Measurements from ENCODE around the gene CSTF3. TPM values are rescaled to one million over a fixed set of nuclear protein-coding genes. Genes with fewer than 3 reads are reported as not detected.

The CSTF3 gene
- total and polyA plus RNA-seq, 2 of the 4 experiments (the other 2 are of a cell fraction), result 14.5 to 23.4 TPM

DNA sequence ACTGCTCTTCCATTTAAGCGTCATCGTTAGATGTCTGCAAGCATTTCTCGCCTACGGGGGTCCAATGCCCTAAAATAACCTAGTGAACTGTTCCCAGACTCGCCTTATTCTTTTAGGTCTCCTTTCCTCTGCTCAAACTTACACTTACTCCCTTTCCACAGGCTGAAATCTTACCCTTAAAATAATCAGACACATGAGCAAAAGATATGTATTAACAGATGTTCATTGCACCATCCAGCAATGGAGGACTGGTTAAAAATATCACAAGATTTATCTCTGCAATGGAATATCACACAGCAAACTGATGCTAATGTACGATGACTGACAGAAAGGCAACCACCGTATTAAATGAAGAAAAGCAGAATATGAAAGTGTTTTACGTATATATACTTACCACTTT is 1.6 kb upstream of the CSTF3 start:
- dilution Hi-C loops (cut with HindIII; ENCODE audit: low sequenced_read_pairs, unreplicated experiment) (no loop called here), in situ Hi-C loops (cut with MboI; ENCODE audit: low sequenced_read_pairs) (no loop called here), intact Hi-C loops (cut with micrococcal nuclease) (no loop called here)
- DNase-seq (no peak), ATAC-seq (ENCODE audit: low read depth) (no peak)
- ChIA-PET CTCF (no interaction called here), POLR2A (ENCODE audit: unreplicated experiment) (no interaction called here)
- H4K20me1 ChIP-seq (ENCODE audit: insufficient read depth, low read length), result peaks cover 23% of the 10 kb centered on the region
- H3K56ac ChIP-seq (ENCODE audit: extremely low read depth, insufficient read depth, low read length), result no peak overlapping the region
- no peak overlapping the region for H2AK5ac ChIP-seq (ENCODE audit: low read depth, low read length)
- no peaks in the 10 kb centered on the region for H3K9me3 ChIP-seq (ENCODE audit: control insufficient read depth, insufficient read depth, low read length)
- no peak overlapping the region for H2BK20ac ChIP-seq (ENCODE audit: low read depth, low read length)
- H3K36me3 ChIP-seq (ENCODE audit: control insufficient read depth, insufficient read depth, low read length), result no peaks in the 10 kb centered on the region
- H2AK9ac ChIP-seq (replicated peaks; ENCODE audit: low read depth, low read length, poor library complexity), result no peak overlapping the region
- H2AFZ ChIP-seq (replicated peaks; ENCODE audit: low read length, poor library complexity), result no peak overlapping the region
- no peak overlapping the region for H2BK5ac ChIP-seq (ENCODE audit: low read depth, low read length, poor library complexity, severe bottlenecking)
- H3K27me3 ChIP-seq (ENCODE audit: control insufficient read depth, insufficient read depth, low read length), result no peaks in the 10 kb centered on the region
- H4K91ac ChIP-seq (ENCODE audit: insufficient read depth, low read depth, low read length), result no peak overlapping the region
- no peak overlapping the region for H4K8ac ChIP-seq (ENCODE audit: low read depth in 2 of 2, low read length in 2 of 2)
- H3K9ac ChIP-seq (ENCODE audit: low read depth, low read length), result no peak overlapping the region
- WGBS, 2 experiments (ENCODE audit: extremely low coverage in 2 of 2, insufficient read length in 1 of 2), result no CpG with 5 or more reads among the region's 8 CpGs
- peaks cover 6% of the 10 kb centered on the region for H3K4me1 ChIP-seq (ENCODE audit: control insufficient read depth, insufficient read depth, low read length)
- H3K4me3 ChIP-seq (ENCODE audit: insufficient read depth, low read depth, low read length), result no peak overlapping the region
- no peak overlapping the region for H3K4ac ChIP-seq (ENCODE audit: low read depth, low read length)
- H3K18ac ChIP-seq (ENCODE audit: low read depth, low read length), result no peak overlapping the region
- H2BK120ac ChIP-seq (ENCODE audit: low read depth, low read length), result no peak overlapping the region
- no peak overlapping the region for H3K23ac ChIP-seq (ENCODE audit: low read depth, low read length)
- peaks cover 6 to 19% of the 10 kb centered on the region in 2 experiments; a peak in 3 of 4 replicates for H3K79me1 ChIP-seq (ENCODE audit: low read depth in 1 of 2, low read length in 2 of 2)
- H4K5ac ChIP-seq (ENCODE audit: low read depth, low read length), result no peak overlapping the region
- H3K14ac ChIP-seq (replicated peaks; ENCODE audit: low read depth, low read length), result no peak overlapping the region
- no peak overlapping the region for H2BK15ac ChIP-seq (ENCODE audit: low read depth, low read length)
- no TSS peak for BruUV-seq (replicated peaks)
- peaks cover 5% of the 10 kb centered on the region; the same call in 1 of the 2 replicates for H3K9me1 ChIP-seq (ENCODE audit: insufficient read depth, low read length)
- no peak overlapping the region for H3K4me2 ChIP-seq (ENCODE audit: low read depth, low read length)
- H3K27ac ChIP-seq (ENCODE audit: insufficient read depth, low read length), result no peak overlapping the region
- TF ChIP-seq MAZ (IDR thresholded peaks at IDR 0.05; ENCODE audit: borderline replicate concordance, low read depth, low read length), result no peak
- TF ChIP-seq RFX5 (IDR thresholded peaks at IDR 0.05; ENCODE audit: low read depth, low read length), result no peak
- TF ChIP-seq MAFK (IDR thresholded peaks at IDR 0.05; ENCODE audit: low read depth, low read length), result no peak
- TF ChIP-seq, protein P1, sequence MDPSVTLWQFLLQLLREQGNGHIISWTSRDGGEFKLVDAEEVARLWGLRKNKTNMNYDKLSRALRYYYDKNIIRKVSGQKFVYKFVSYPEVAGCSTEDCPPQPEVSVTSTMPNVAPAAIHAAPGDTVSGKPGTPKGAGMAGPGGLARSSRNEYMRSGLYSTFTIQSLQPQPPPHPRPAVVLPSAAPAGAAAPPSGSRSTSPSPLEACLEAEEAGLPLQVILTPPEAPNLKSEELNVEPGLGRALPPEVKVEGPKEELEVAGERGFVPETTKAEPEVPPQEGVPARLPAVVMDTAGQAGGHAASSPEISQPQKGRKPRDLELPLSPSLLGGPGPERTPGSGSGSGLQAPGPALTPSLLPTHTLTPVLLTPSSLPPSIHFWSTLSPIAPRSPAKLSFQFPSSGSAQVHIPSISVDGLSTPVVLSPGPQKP (IDR thresholded peaks at IDR 0.05; ENCODE audit: borderline replicate concordance, low read depth, low read length), result no peak
- TF ChIP-seq NFE2L2 (IDR thresholded peaks at IDR 0.05; ENCODE audit: low read depth, low read length), result no peak
- TF ChIP-seq, protein P2, sequence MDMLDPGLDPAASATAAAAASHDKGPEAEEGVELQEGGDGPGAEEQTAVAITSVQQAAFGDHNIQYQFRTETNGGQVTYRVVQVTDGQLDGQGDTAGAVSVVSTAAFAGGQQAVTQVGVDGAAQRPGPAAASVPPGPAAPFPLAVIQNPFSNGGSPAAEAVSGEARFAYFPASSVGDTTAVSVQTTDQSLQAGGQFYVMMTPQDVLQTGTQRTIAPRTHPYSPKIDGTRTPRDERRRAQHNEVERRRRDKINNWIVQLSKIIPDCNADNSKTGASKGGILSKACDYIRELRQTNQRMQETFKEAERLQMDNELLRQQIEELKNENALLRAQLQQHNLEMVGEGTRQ (IDR thresholded peaks at IDR 0.05; ENCODE audit: low read depth, low read length), result no peak
- TF ChIP-seq, protein P3, sequence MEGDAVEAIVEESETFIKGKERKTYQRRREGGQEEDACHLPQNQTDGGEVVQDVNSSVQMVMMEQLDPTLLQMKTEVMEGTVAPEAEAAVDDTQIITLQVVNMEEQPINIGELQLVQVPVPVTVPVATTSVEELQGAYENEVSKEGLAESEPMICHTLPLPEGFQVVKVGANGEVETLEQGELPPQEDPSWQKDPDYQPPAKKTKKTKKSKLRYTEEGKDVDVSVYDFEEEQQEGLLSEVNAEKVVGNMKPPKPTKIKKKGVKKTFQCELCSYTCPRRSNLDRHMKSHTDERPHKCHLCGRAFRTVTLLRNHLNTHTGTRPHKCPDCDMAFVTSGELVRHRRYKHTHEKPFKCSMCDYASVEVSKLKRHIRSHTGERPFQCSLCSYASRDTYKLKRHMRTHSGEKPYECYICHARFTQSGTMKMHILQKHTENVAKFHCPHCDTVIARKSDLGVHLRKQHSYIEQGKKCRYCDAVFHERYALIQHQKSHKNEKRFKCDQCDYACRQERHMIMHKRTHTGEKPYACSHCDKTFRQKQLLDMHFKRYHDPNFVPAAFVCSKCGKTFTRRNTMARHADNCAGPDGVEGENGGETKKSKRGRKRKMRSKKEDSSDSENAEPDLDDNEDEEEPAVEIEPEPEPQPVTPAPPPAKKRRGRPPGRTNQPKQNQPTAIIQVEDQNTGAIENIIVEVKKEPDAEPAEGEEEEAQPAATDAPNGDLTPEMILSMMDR (conservative IDR thresholded peaks at IDR 0.05; ENCODE audit: low read depth, low read length), result no peak
- TF ChIP-seq RAD21 (IDR thresholded peaks at IDR 0.05; ENCODE audit: low read length), result no peak
- no peak for TF ChIP-seq CHD1 (IDR thresholded peaks at IDR 0.05; ENCODE audit: low read depth, low read length)
- no peak for TF ChIP-seq MXI1 (IDR thresholded peaks at IDR 0.05; ENCODE audit: borderline replicate concordance, low read depth, low read length)
